ENCODE measurements around the gene RAB20. TPM values are rescaled to one million over a fixed set of nuclear protein-coding genes. Genes with fewer than 3 reads are reported as not detected.

Gene RAB20
- total and polyA plus RNA-seq, 2 of the 8 experiments (the other 6 are each of a cell fraction or from before 2014, with no cell fraction given): 14.8 to 27.9 TPM

DNA sequence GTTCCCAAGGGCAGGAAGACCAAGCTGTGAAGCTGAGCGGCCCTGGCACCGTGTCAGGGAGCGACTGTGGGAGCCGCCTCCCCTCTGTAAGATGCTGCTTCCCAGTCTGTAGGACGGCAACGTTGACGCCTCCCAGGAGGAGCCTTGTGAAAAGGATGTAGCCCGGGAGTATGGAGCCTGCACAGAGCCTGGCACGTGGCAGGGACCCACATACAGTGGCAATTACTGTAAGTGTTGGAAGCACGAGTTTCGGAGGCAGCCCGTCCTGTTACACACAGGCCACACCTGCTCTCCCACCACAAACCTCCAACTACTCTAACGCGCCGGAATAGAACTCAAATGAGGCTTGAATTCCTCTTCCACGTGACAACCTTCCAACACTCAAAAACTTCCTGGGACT is 6.6 kb downstream of the RAB20 start:
- H3K4me1 ChIP-seq (replicated peaks in 1 of 4; ENCODE audit: control insufficient read depth in 3 of 4, insufficient read depth in 4 of 4, low read length in 3 of 4): peaks cover 0 to 7% (median 5%) of the 10 kb centered on the region in 4 experiments; a peak in 5 of 7 replicates
- no peak for DNase-seq (ENCODE audit: low read depth in 1 of 2, low spot score in 2 of 2)
- H3K14ac ChIP-seq (ENCODE audit: insufficient read length): no peak overlapping the region
- no peak overlapping the region for H3K56ac ChIP-seq (replicated peaks; ENCODE audit: insufficient read length, low read depth, low read length)
- no peaks in the 10 kb centered on the region for H3K27me3 ChIP-seq (replicated peaks in 1 of 4; ENCODE audit: control insufficient read depth in 3 of 4, extremely low read depth in 1 of 4, insufficient read depth in 3 of 4, low read length in 3 of 4)
- H4K8ac ChIP-seq (ENCODE audit: extremely low read depth, insufficient read depth, low read length): no peak overlapping the region; the same call in 1 of the 2 replicates
- H2BK5ac ChIP-seq (ENCODE audit: low read depth, low read length): no peak overlapping the region
- no peak overlapping the region for H2BK15ac ChIP-seq (ENCODE audit: low read length)
- no peak overlapping the region for H4K91ac ChIP-seq (replicated peaks; ENCODE audit: insufficient read length, low read length)
- H3K9ac ChIP-seq (replicated peaks in 1 of 4; ENCODE audit: extremely low read depth in 1 of 4, low read depth in 3 of 4, low read length in 3 of 4): no peak overlapping the region
- H3K23me2 ChIP-seq (ENCODE audit: low read depth, low read length): peaks cover 3% of the 10 kb centered on the region; the same call in 1 of the 2 replicates
- peaks cover 0 to 7% of the 10 kb centered on the region in 2 experiments for H4K20me1 ChIP-seq (replicated peaks in 1 of 2; ENCODE audit: control insufficient read depth in 1 of 2, insufficient read depth in 2 of 2, low read length in 2 of 2)
- peaks cover 38% of the 10 kb centered on the region for H3K79me1 ChIP-seq (ENCODE audit: low read depth, low read length)
- no peak overlapping the region for H2BK12ac ChIP-seq (ENCODE audit: low read depth, low read length)
- no peak overlapping the region for H3K18ac ChIP-seq (ENCODE audit: extremely low read depth, low read length)
- no peak overlapping the region for H2AFZ ChIP-seq (ENCODE audit: low read length)
- no peak overlapping the region for H2AK5ac ChIP-seq (ENCODE audit: low read depth, low read length)
- no peaks in the 10 kb centered on the region; a peak in 3 of 8 replicates for H3K36me3 ChIP-seq (ENCODE audit: control insufficient read depth in 2 of 4, insufficient read depth in 4 of 4, low read length in 3 of 4)
- POLR2A ChIA-PET (ENCODE audit: partially characterized antibody): interaction anchor here (1.9 kb wide), 1 partner anchor 14 kb away, joined by 8 read pairs; no protein-coding TSS in a partner anchor
- H3K79me2 ChIP-seq (ENCODE audit: control insufficient read depth in 1 of 2, insufficient read depth in 2 of 2, low read length in 2 of 2): peaks cover 7 to 68% of the 10 kb centered on the region in 2 experiments
- no peaks in the 10 kb centered on the region for H3K9me3 ChIP-seq (ENCODE audit: insufficient read depth in 2 of 2, low read depth in 1 of 2, low read length in 1 of 2)
- H2BK20ac ChIP-seq (ENCODE audit: low read length): no peak overlapping the region
- H3K4ac ChIP-seq (replicated peaks; ENCODE audit: insufficient read length, low read depth, low read length): no peak overlapping the region
- H3K4me3 ChIP-seq (ENCODE audit: extremely low read depth in 1 of 4, insufficient read depth in 2 of 4, low read depth in 3 of 4, low read length in 4 of 4): no peak overlapping the region
- H4K5ac ChIP-seq (ENCODE audit: insufficient read length, low read depth, low read length): no peak overlapping the region
- H3K27ac ChIP-seq (ENCODE audit: low read depth, low read length): no peak overlapping the region
- 86% methylated on average over 15 of the region's 16 CpGs; no CpG with 5 or more reads in 1 of the 2 experiments for WGBS, 2 experiments (ENCODE audit: extremely low coverage in 1 of 2, insufficient coverage in 1 of 2, insufficient read length in 1 of 2, insufficient replicate concordance in 2 of 2, low coverage in 1 of 2, low lambda C conversion rate in 2 of 2, missing lambda C conversion rate in 1 of 2)
- FAIRE-seq: no peak
- H2BK120ac ChIP-seq (replicated peaks; ENCODE audit: low read depth, low read length): no peak overlapping the region
- no peak overlapping the region for H3K23ac ChIP-seq (ENCODE audit: insufficient read length)
- CTCF ChIA-PET (ENCODE audit: partially characterized antibody): interaction anchor here (1.5 to 2.7 kb wide), 4 partner anchors 9 to 30 kb away, joined by 4 to 9 read pairs (median 6); no protein-coding TSS in a partner anchor
- H3K4me2 ChIP-seq (ENCODE audit: insufficient read depth in 1 of 2, low read depth in 2 of 2, low read length in 2 of 2): no peak overlapping the region
- TF ChIP-seq CHD2 (IDR thresholded peaks at IDR 0.05; ENCODE audit: low read length) (no peak), NANOG (IDR thresholded peaks at IDR 0.05; ENCODE audit: insufficient read depth, low read depth, low read length, poor library complexity, severe bottlenecking) (no peak), CBX5 (IDR thresholded peaks at IDR 0.05; ENCODE audit: low read depth, low read length) (no peak), EP300 (IDR thresholded peaks at IDR 0.05; ENCODE audit: borderline replicate concordance in 1 of 2, low read depth in 2 of 2, low read length in 2 of 2) (no peak), KDM5A (IDR thresholded peaks at IDR 0.05; ENCODE audit: low read length) (no peak), YY1 (IDR thresholded peaks at IDR 0.05; ENCODE audit: low read depth, low read length) (no peak), SAP30 (IDR thresholded peaks at IDR 0.05; ENCODE audit: insufficient read depth, insufficient replicate concordance, low read length) (no peak), ZNF274 (IDR thresholded peaks at IDR 0.05; ENCODE audit: borderline replicate concordance, extremely low read depth, low read length) (no peak), BACH1 (IDR thresholded peaks at IDR 0.05; ENCODE audit: low read length) (no peak), NRF1 (IDR thresholded peaks at IDR 0.05; ENCODE audit: low read depth, low read length) (no peak)
- TF ChIP-seq, protein P1, sequence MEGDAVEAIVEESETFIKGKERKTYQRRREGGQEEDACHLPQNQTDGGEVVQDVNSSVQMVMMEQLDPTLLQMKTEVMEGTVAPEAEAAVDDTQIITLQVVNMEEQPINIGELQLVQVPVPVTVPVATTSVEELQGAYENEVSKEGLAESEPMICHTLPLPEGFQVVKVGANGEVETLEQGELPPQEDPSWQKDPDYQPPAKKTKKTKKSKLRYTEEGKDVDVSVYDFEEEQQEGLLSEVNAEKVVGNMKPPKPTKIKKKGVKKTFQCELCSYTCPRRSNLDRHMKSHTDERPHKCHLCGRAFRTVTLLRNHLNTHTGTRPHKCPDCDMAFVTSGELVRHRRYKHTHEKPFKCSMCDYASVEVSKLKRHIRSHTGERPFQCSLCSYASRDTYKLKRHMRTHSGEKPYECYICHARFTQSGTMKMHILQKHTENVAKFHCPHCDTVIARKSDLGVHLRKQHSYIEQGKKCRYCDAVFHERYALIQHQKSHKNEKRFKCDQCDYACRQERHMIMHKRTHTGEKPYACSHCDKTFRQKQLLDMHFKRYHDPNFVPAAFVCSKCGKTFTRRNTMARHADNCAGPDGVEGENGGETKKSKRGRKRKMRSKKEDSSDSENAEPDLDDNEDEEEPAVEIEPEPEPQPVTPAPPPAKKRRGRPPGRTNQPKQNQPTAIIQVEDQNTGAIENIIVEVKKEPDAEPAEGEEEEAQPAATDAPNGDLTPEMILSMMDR (IDR thresholded peaks at IDR 0.05; ENCODE audit: control extremely low read depth in 1 of 3, insufficient read depth in 1 of 3, low read depth in 1 of 3, low read length in 3 of 3): no peak
